Measurements from ENCODE around the gene AVEN.

- TF ChIP-seq EZH2 (IDR thresholded peaks at IDR 0.05; ENCODE audit: borderline replicate concordance, low read length) (no peak), CTCF (conservative IDR thresholded peaks at IDR 0.05 in 1 of 2, IDR thresholded peaks at IDR 0.05 in 1 of 2; ENCODE audit: extremely low read depth in 1 of 2, insufficient read depth in 1 of 2, low read depth in 1 of 2, low read length in 2 of 2) (no peak)
Measured at GRCh38 chr15:34023907-34024306, 15.1 kb downstream of the AVEN start.
